ENCODE results near the gene CAPN5.

Gene CAPN5

GRCh38 chr11:77027275-77027674, 39.5 kb upstream of the CAPN5 start:
- TF ChIP-seq, protein P1, sequence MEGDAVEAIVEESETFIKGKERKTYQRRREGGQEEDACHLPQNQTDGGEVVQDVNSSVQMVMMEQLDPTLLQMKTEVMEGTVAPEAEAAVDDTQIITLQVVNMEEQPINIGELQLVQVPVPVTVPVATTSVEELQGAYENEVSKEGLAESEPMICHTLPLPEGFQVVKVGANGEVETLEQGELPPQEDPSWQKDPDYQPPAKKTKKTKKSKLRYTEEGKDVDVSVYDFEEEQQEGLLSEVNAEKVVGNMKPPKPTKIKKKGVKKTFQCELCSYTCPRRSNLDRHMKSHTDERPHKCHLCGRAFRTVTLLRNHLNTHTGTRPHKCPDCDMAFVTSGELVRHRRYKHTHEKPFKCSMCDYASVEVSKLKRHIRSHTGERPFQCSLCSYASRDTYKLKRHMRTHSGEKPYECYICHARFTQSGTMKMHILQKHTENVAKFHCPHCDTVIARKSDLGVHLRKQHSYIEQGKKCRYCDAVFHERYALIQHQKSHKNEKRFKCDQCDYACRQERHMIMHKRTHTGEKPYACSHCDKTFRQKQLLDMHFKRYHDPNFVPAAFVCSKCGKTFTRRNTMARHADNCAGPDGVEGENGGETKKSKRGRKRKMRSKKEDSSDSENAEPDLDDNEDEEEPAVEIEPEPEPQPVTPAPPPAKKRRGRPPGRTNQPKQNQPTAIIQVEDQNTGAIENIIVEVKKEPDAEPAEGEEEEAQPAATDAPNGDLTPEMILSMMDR (IDR thresholded peaks at IDR 0.05; ENCODE audit: extremely low read depth, missing control alignments), result no peak
- DNase-seq (ENCODE audit: low spot score), result no peak

- TF ChIP-seq, protein P1 (IDR thresholded peaks at IDR 0.05; ENCODE audit: extremely low read depth, missing control alignments), result no peak
- DNase-seq (ENCODE audit: low spot score), result no peak
These were observed 36.9 kb upstream of the CAPN5 start for GRCh38 chr11:77029829-77030228.

GRCh38 chr11:77030834-77031414, 35.8 kb upstream of the CAPN5 start:
- TF ChIP-seq, protein P1 (IDR thresholded peaks at IDR 0.05; ENCODE audit: extremely low read depth, missing control alignments), result no peak
- no peak for DNase-seq (ENCODE audit: low spot score)

- TF ChIP-seq, protein P1 (IDR thresholded peaks at IDR 0.05; ENCODE audit: extremely low read depth, missing control alignments), result no peak
- no peak for DNase-seq (ENCODE audit: low spot score)
These were observed 35.2 kb upstream of the CAPN5 start for GRCh38 chr11:77031599-77031998.

DNA sequence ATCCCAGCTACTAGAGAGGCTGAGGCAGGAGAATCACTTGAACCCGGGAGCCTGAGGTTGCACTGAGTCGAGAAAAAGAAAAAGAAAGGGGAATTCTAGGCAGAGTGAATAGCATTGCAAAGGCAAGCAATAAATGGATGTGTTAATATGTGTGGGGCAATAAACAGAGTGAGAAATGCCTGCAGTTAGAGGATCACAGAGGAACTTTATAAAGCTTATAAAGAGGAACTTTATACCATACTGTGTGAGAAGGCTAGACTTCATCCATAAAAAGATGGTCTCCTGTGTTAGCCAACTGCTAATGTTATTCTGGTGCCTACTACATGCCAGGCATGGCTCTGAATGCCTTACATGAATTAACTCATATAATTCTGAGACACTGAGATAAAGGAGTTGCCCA, 31.7 kb upstream of the CAPN5 start:
- DNase-seq (ENCODE audit: low spot score), result no peak
- TF ChIP-seq, protein P1 (IDR thresholded peaks at IDR 0.05; ENCODE audit: extremely low read depth, missing control alignments), result no peak

GRCh38 chr11:77035580-77035979, 31.2 kb upstream of the CAPN5 start:
- no peak for DNase-seq (ENCODE audit: low spot score)
- TF ChIP-seq, protein P1 (IDR thresholded peaks at IDR 0.05; ENCODE audit: extremely low read depth, missing control alignments), result no peak

DNA sequence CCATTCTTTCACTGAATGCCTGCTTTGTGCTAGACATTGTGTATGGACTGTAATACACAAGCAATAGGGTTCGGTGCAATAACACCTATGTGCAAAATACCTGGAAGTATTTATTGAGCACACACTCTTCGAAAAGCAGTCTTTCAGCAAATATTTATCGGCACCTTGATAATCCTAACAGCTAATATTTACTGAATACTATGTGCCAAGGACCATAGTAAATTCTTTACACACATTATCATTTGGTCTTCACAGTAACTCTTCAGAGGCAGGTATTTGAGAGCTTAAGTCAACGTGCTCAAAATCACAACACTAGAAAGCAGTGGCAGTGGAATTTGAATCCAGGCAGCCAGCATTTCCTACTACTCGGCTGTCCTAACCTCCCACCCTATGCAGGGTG, 30.4 kb upstream of the CAPN5 start:
- no peak for DNase-seq (ENCODE audit: low spot score)
- TF ChIP-seq, protein P1 (IDR thresholded peaks at IDR 0.05; ENCODE audit: extremely low read depth, missing control alignments), result no peak
